Keratinocyte (primary cell): ENCODE results near the gene LRBA.

ENCODE experiments used
- CTCF ChIP-seq, 3 experiments: IDR thresholded peaks in 1 of 3; conservative IDR thresholded peaks in 1 of 3; optimal IDR thresholded peaks in 1 of 3; 2 replicates in 2 of 3; 3 replicates in 1 of 3; pipeline versions ENCODE3 to v1.5.1; 2011; ENCODE audit warnings: low read length in 3 of 3, mild to moderate bottlenecking in 3 of 3, moderate library complexity in 2 of 3, control low read depth in 1 of 3, inconsistent platforms in 1 of 3; ENCODE audit not compliant: insufficient read depth in 2 of 3; ENCODE audit errors: extremely low read depth in 1 of 3
- EZH2 ChIP-seq: IDR thresholded peaks from one replicate; pipeline ENCODE4 v1.6.1; 2012; ENCODE audit warnings: inconsistent platforms, mild to moderate bottlenecking, low read length, moderate library complexity

GRCh38 chr4:151012820-151013219 lies 2.3 kb downstream of the LRBA start:
- no peak for TF ChIP-seq CTCF (optimal IDR thresholded peaks at IDR 0.05 in 1 of 3, IDR thresholded peaks at IDR 0.05 in 1 of 3, conservative IDR thresholded peaks at IDR 0.05 in 1 of 3; ENCODE audit: extremely low read depth in 1 of 3, insufficient read depth in 2 of 3, low read length in 3 of 3)
- TF ChIP-seq EZH2: no peak
